SJCRH30 (cell line): ENCODE results near the gene PLEKHM3. TPM values are rescaled to one million over a fixed set of nuclear protein-coding genes. Genes with fewer than 3 reads are reported as not detected.
A peak's percentile ranks its signal among the peaks of the same experiment; 100 is the strongest.
"Not testable (repeated sequence)": the region's sequence is repeated elsewhere in the genome, so short reads cannot be mapped to it uniquely, and the experiment has no call there.

Experiments used
- DNase-seq, 2 experiments: peaks; one replicate each; pipeline ENCODE4 v3.0.0-alpha.2; 2015 to 2020
- H3K27ac ChIP-seq: fragments of 250-450 bp; sonication (Bioruptor Pico); 2 replicates; pipeline ENCODE4 v1.5.1; 2020; ENCODE audit warnings: mild to moderate bottlenecking, moderate library complexity
- H3K27me3 ChIP-seq: fragments of 250-450 bp; sonication (Bioruptor Pico); 2 replicates; pipeline ENCODE4 v1.5.1; 2020; ENCODE audit warnings: mild to moderate bottlenecking, moderate library complexity
- H3K36me3 ChIP-seq: fragments of 250-450 bp; sonication (Bioruptor Pico); 2 replicates; pipeline ENCODE4 v1.5.1; 2020; ENCODE audit warnings: mild to moderate bottlenecking, moderate library complexity
- H3K4me1 ChIP-seq: fragments of 250-450 bp; sonication (Bioruptor Pico); 2 replicates; pipeline ENCODE4 v1.5.1; 2020; ENCODE audit warnings: mild to moderate bottlenecking, moderate library complexity
- H3K4me3 ChIP-seq: fragments of 250-450 bp; sonication (Bioruptor Pico); 2 replicates; pipeline ENCODE4 v1.5.1; 2020; ENCODE audit warnings: mild to moderate bottlenecking, moderate library complexity
- H3K9me3 ChIP-seq: fragments of 250-450 bp; sonication (Bioruptor Pico); replicated peaks from 2 replicates; pipeline ENCODE4 v1.5.1; 2020; ENCODE audit warnings: mild to moderate bottlenecking, moderate library complexity
- total RNA-seq: library from RNA; depleted of rRNA; stranded (reverse); fragments of >200 nt; shearing (Covaris generic); gene quantifications from 2 replicates; pipeline ENCODE4 v1.2.3, GENCODE V29; 2014

PLEKHM3 gene
- total RNA-seq, 1 experiment from 2014 or later = 6.1 TPM

DNA sequence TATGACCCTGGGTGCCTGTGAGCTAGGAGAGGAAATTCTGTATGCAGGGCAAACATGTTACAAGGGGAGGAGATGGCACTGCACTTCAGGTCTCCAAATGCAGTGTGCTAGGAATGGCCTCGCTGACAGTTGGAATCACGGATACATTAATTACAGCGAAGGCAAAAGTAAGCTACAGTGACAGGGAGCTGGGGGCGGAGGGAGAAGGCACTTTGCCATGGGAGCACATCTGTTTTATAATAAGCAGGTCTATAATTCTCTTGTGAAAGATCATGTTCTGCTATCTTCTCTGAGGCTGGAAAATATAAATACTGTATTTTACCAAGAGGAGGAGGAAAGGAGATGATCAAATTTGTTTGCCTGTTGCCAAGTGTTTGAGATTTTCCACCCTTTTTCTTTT, 199.3 kb downstream of the PLEKHM3 start:
- Histone ChIP-seq H3K4me3 (no peak overlapping the region), H3K36me3 (no peaks in the 10 kb centered on the region), H3K27ac (no peak overlapping the region), H3K9me3 (no peaks in the 10 kb centered on the region), H3K27me3 (no peaks in the 10 kb centered on the region), H3K4me1 (no peaks in the 10 kb centered on the region; the same call in 1 of the 2 replicates)
- no peak for DNase-seq

DNA sequence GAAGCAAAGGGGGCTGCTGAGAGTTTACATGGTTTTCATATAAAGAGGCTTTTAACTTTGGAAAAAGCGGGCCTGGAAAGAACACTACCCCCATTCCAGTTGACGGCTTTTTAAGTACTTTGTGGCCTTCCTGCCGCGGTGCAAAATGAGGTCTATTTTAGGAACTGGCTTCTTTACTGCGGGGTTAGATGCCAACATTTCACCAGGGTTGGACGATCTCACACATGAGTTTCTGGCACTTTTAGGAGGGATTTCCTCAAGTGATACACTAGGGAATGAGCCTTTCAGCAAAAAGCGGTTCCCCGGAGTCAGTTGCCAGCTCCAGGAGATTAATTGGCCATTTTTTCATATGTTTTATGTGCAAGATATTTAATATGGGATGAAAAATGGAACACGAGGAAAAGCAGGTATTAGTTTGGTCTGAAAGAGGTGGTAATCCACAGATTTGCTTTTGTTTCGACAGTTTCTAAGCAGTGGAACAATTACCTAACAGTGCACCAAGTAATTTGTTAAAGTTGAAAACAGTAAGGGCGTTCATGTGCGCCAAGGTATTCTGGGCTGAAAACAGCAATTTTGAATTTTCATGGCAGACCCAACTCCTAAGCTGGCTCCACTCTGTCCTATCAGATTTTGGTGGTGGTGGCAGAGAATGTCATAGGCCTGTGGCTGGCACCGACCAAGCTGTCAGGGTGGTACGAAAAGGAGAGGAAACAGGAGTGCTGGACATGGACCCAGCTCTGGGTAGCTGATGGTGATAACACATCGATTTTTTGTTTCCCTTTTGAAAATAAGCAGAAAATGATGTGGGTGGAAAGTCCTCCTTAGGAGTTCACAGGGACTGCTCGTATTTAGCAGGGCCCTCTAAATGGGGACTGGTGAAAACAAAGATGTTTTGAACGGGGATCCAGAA, 200.0 kb downstream of the PLEKHM3 start:
- H3K36me3 ChIP-seq = no peaks in the 10 kb centered on the region
- no peaks in the 10 kb centered on the region for H3K27me3 ChIP-seq
- no peaks in the 10 kb centered on the region for H3K9me3 ChIP-seq
- H3K4me1 ChIP-seq = no peaks in the 10 kb centered on the region; the same call in 1 of the 2 replicates
- no peak overlapping the region for H3K4me3 ChIP-seq
- no peak overlapping the region for H3K27ac ChIP-seq
- DNase-seq = no peak

DNA sequence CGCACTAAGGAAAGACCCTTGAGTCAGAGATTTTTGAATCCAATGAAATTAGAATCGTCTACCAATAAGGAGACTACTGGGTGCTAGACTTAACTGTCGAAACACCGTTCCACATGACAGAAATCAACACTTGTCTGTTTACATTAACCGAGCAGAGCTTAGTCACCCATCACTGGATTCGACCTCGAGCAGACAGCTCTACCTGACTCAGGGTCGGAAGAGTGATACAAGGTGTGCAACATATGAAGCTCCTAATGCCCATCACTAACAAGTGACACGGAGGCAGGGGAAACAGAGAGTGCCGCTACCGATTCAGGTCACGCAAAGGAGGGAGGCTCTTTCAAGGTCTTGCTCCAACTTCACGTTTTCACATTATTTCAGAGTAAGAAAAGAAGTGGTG, 201.5 kb downstream of the PLEKHM3 start:
- Histone ChIP-seq H3K9me3 (no peaks in the 10 kb centered on the region), H3K4me1 (peaks cover 9% of the 10 kb centered on the region), H3K36me3 (no peaks in the 10 kb centered on the region), H3K4me3 (no peak overlapping the region), H3K27ac (no peak overlapping the region), H3K27me3 (no peaks in the 10 kb centered on the region)
- DNase-seq = no peak

DNA sequence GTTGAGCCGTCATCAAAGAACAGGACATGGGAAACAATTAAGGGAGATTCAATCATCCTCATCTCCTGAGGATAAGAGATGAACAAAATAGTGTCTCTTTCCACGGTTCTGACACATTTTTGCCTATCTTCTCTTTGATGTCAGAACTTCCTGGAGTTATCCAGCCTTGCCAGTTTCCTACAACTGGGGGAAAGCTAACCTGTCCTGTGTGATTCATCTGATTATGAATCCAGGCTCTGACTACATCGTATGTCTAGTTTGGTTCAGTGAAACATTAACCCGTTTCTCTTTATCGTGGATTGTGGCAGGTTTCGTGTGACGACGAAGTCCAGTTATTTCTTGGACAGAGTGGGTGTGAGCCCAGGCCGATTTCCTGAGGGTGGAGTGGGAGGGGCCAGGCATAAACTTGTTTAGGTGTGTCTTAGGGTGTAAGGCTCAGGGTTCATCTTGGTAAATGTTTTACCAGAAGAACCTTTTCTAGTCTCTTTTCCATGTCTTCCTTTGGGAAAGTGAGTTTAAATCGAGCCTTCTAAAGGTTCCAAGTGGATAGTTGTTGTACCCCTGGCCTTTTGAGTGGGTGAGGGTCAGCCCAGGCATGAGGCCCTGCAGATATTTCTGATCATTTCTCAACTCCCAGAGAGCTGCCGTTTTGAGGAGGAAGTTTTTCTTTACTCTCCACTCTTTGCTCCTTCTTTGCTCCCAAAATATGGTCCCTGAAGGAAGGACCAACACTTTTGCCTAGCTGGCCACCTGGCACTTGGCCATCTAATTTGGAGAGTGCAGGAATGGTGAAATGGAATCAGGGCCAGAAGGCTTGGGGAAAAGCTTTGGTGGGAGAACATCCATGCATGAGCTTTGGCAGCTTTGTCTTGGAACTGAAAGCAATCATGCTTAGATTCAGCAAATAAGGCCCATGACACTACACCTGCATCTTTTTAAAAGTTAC, 205.2 kb downstream of the PLEKHM3 start:
- Histone ChIP-seq H3K27me3 (no peaks in the 10 kb centered on the region), H3K36me3 (no peaks in the 10 kb centered on the region), H3K4me3 (peak overlapping the region; percentile 50), H3K9me3 (no peaks in the 10 kb centered on the region), H3K4me1 (peaks cover 25% of the 10 kb centered on the region), H3K27ac (peak overlapping the region; percentile 43)
- peak in 1 of 2 experiments; percentile 27 for DNase-seq

DNA sequence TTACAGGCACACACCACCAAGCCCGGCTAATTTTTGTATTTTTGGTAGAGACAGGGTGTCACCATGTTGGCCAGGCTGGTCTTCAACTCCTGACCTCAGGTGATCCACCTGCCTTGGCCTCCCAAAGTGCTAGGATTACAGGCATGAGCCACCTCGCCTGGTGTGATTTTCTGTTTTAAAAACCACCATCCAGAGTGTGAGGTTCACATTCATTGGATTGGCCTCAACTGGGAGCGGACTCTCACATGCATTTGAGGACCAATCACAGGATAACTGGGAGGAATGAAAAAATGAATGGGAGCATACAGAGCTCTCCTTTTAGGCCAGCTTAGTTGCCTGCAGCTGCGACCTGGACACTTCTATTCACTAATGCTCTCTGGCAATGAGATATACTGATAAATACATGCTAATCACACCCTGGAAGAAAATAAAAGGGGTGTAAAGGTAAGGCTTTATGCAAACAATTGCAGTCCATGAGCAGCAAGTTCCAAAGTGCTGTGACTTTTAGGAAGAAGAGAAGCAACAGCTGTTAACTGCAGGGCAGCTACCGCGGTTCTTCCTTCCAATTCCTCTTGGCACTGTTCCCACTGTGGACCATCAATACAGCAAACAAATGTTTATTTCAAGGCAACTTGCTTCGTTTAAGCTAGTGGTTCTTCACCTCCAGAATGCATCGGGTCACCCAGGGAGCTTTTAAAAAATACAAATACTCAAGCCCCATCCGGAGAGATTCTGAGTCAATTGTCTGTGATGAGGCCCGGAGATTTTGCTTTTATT, 206.1 kb downstream of the PLEKHM3 start:
- Histone ChIP-seq H3K27me3 (no peaks in the 10 kb centered on the region), H3K36me3 (no peaks in the 10 kb centered on the region), H3K4me1 (peaks cover 25% of the 10 kb centered on the region), H3K9me3 (no peaks in the 10 kb centered on the region), H3K4me3 (peak overlapping the region; percentile 50), H3K27ac (peak overlapping the region; percentile 43)
- peak; percentile 45 to 75 for DNase-seq

DNA sequence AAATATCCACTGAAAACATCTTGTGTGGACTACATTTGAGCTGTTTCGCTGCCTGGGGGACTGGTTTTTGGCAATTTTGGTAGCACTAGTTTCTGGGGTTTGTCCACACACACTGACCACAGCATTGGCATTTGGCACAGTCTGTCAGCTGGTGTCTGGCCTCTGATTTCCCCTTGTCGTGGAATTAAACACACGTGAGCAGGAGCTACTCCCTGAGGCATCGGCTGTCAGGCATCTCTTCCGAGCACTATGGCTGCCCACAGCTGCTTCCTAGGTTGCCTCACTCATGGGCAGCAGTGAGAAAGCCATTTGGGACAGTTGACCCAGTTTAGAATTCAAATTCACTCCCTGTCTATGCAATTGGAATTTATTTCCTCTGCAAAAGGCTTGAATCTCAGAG, 208.8 kb downstream of the PLEKHM3 start:
- H3K9me3 ChIP-seq = no peaks in the 10 kb centered on the region
- H3K36me3 ChIP-seq = no peaks in the 10 kb centered on the region
- H3K27me3 ChIP-seq = no peaks in the 10 kb centered on the region
- peak overlapping the region; percentile 23; the same call in 1 of the 2 replicates for H3K27ac ChIP-seq
- peaks cover 25% of the 10 kb centered on the region for H3K4me1 ChIP-seq
- DNase-seq = peak; percentile 55 to 66
- no peak overlapping the region for H3K4me3 ChIP-seq

DNA sequence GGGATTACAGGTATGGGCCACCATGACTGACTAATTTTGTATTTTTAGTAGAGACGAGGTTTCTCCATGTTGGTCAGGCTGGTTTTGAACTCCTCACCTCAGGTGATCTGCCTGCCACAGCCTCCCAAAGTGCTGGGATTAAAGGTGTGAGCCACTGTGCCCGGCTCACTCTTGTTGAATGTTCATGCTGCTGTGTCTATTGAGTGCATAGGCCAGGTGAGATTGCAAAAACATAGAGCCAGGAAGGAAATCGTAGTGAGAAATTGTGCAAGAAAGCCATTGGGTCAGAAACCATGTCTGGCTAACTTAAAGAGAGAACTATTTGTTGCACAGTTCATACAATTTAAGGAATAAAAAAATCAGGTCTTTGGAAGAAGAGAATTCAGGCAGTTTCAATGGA, 210.1 kb downstream of the PLEKHM3 start:
- Histone ChIP-seq H3K36me3 (no peaks in the 10 kb centered on the region), H3K9me3 (no peaks in the 10 kb centered on the region), H3K4me3 (no peak overlapping the region), H3K4me1 (peaks cover 31% of the 10 kb centered on the region), H3K27ac (no peak overlapping the region), H3K27me3 (no peaks in the 10 kb centered on the region)
- DNase-seq = no peak

DNA sequence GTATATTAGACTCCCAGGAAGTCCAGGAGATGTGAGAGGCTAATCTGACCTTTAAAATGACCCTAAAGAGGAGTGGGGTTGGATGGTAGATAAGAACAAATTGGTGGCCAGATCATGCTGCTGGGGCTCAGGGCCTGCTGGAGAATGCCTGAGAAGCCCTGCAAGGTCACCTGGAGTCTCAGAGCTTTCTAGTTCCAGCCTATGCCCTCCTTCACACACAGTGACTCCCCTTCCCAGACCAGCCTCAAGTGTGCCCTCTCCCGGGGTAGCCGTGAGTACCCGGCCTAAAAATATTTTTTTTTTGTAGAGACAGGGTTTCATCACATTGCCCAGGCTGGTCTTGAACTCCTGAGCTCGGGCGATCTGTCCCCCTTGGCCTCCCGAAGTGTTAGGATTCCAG, 211.4 kb downstream of the PLEKHM3 start:
- Histone ChIP-seq H3K27me3 (no peaks in the 10 kb centered on the region), H3K27ac (no peak overlapping the region), H3K9me3 (no peaks in the 10 kb centered on the region), H3K4me3 (no peak overlapping the region), H3K4me1 (peaks cover 24% of the 10 kb centered on the region), H3K36me3 (no peaks in the 10 kb centered on the region)
- DNase-seq = no peak

DNA sequence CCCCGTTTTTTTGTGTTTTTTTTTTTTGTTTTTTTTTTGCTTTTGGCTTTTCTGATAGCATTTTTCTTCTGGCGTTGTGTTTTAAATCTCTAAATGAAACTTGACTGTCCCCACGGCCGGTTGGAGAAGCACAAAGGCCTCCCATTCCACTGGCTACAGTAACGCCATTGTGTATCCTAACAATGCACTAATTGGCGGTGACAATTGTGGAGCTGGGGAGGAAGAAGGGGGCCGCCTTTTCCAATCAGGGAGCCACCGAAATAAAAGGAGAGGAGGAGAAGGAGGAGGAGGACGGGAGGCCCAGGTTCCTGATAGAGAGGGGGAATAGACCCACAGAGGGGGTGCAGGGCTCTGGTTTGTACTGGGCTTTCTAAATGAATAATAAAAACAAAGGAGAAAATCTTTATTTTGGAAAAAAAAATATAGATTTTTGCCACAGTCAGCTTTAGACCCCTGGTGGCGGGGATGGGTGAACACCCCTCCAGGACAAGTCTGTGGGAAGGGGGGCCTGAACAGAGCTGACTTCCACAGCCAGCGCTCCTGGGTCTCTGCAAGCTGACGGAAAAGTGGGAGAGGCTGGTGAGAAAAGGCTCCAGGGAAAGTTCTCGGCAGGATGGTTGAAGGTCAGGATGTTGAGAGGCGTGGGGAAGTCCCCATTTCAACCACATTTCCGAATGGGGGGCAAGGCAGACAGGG, 212.0 kb downstream of the PLEKHM3 start:
- Histone ChIP-seq H3K4me3 (no peak overlapping the region), H3K9me3 (no peaks in the 10 kb centered on the region), H3K27me3 (no peaks in the 10 kb centered on the region), H3K36me3 (no peaks in the 10 kb centered on the region), H3K27ac (no peak overlapping the region), H3K4me1 (peaks cover 21% of the 10 kb centered on the region)
- no peak for DNase-seq

DNA sequence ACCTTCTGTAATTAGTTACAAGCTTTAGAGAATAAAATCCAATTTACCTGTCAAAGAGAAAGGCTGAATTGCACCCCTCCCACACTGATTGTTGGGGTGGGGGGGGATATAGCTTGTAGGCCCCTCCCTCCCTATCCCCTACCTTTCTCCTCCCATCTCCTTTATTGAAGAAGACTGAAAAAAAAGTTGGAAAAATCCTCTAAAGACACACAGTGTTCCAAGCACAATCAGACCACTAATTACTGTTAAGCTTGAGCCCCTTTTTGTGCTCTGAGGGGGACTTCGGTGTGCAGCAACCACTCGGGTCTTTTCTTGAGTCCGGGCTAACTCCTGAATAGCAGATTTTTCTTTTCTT, 212.6 kb downstream of the PLEKHM3 start:
- Histone ChIP-seq H3K4me1 (peaks cover 21% of the 10 kb centered on the region), H3K9me3 (no peaks in the 10 kb centered on the region)
- no peak for DNase-seq

DNA sequence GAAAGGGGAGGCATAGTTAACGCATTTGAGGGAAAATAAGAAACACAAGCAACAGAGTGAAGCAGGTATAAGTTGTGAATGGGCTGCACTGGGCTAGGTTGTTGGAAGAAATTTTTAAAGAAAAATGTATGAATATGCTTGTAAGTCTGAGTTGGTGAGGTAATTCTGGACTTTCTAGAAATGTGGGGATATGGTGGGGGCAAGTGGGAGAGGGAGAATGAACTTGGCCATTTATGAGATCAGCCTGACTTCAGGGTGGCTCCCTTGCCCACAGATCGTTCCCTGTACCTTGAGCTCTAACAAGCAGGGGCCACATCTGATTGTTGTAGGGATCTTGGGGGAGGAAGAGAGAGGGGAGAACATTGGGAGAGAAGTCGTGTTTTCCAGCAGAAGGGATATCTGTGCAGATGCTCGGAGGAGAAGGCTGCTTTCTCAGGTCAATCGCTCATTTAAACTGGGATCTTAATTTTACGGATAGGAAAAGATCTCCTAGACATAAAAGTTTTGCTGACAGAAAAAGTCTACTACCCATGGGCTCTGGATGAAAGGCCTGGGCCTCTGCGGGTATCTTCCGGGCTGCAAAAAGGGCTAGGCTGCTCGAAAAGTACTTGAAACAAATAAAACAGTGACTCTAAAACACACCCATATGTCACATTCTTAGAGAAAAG, 213.1 kb downstream of the PLEKHM3 start:
- Histone ChIP-seq H3K36me3 (no peaks in the 10 kb centered on the region), H3K27me3 (no peaks in the 10 kb centered on the region), H3K4me1 (peaks cover 19% of the 10 kb centered on the region), H3K27ac (no peak overlapping the region), H3K9me3 (no peaks in the 10 kb centered on the region), H3K4me3 (no peak overlapping the region)
- DNase-seq = no peak

More for the DNA sequence above, 212.6 kb downstream of the PLEKHM3 start:
- no peaks in the 10 kb centered on the region for H3K36me3 ChIP-seq
- H3K27ac ChIP-seq = no peak overlapping the region
- H3K4me3 ChIP-seq = no peak overlapping the region
- no peaks in the 10 kb centered on the region for H3K27me3 ChIP-seq

DNA sequence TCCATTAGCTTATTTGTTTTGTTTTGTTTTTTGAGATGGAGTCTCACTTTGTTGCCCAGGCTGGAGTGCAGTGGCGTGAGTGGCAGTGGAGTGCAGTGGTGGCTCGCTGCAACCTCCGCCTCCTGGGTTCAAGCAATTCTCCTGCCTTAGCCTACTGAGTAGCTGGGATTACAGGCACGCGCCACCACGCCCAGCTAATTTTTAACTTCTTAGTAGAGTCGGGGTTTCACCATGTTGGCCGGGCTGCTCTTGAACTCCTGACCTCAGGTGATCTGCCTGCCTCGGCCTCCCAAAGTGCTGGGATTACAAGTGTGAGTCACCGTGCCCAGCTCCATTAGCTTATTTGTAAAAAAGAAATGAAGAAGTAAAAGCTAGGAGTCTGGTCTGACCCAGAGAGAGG, 213.7 kb downstream of the PLEKHM3 start:
- H3K27me3 ChIP-seq, H3K4me3 ChIP-seq, H3K36me3 ChIP-seq, H3K9me3 ChIP-seq, DNase-seq, H3K27ac ChIP-seq: not testable (repeated sequence)
- peaks cover 14% of the 10 kb centered on the region for H3K4me1 ChIP-seq

DNA sequence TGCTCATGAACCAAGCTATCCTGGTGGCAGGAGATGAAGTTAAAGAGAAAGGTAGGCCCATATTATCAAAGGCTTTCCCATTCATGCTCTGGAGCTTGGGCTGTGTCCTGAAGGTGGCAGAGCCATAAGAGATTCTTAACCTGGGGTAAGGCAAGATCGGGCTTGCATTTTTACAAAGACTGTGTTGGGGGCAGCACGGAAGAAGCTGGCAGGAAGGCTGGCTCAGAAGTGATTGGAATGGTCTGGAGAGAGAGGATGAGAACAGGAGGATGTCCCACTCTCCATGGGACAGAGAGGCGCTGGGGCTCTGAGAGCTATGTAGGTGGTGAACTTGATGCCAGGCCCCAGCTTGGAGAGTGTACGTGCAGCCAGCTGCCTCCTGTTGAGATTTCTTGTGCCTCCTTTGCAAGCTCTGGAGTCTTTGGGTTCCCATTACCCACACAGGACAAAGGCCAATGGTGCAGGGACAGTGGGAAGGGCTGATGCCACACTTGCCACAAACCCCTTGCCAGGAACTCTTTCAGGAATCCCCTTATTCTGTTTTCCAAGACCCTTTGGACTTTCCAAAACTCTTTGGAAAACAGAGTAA, 215.0 kb downstream of the PLEKHM3 start:
- Histone ChIP-seq H3K27ac (no peak overlapping the region), H3K4me3 (no peak overlapping the region), H3K9me3 (no peaks in the 10 kb centered on the region), H3K36me3 (no peaks in the 10 kb centered on the region), H3K27me3 (no peaks in the 10 kb centered on the region), H3K4me1 (peaks cover 17% of the 10 kb centered on the region)
- no peak for DNase-seq
